Measurements from ENCODE around the gene CTSH. TPM values are rescaled to one million over a fixed set of nuclear protein-coding genes. Genes with fewer than 3 reads are reported as not detected.

CTSH gene
- total RNA-seq, 2 donors from 2014 or later = 257 to 415 TPM

DNA sequence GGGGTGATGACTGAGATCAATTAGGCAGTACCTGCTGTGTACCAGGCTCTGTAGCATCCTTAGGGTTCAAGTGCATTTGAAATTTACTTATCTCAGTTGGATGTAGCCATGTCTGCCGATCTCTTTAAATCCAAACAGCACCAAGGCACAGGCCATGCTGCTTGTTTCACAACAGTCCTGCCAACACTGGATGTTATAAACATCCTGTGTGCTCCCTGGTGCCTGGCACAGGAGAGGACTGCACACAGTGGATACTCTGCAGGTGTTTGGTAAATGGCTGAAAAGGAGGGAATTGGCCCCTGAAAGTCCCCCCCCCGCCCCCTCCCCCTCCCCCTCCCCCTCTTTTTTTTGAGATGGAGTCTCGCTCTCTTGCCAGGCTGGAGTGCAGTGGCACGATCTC lies 27.0 kb downstream of the CTSH start:
- no peak for DNase-seq (ENCODE audit: low spot score)
- no peaks in the 10 kb centered on the region for H3K36me3 ChIP-seq
- no peaks in the 10 kb centered on the region for H3K9me3 ChIP-seq
- H3K4me3 ChIP-seq = no peak overlapping the region
- intact Hi-C loops (cut with DNase I) = loop anchor here (10.0 kb wide), 1 partner anchor 267 kb away; no protein-coding TSS in a partner anchor
- no peaks in the 10 kb centered on the region for H3K4me1 ChIP-seq (replicated peaks)
- H3K27ac ChIP-seq = no peak overlapping the region
- 78% methylated on average over 3 of the region's 4 CpGs for WGBS
- no peaks in the 10 kb centered on the region for H3K27me3 ChIP-seq (replicated peaks; ENCODE audit: insufficient read depth)
- TF ChIP-seq CTCF (IDR thresholded peaks at IDR 0.05) (no peak), POLR2A (IDR thresholded peaks at IDR 0.05) (no peak), POLR2AphosphoS5 (IDR thresholded peaks at IDR 0.05) (no peak)

DNA sequence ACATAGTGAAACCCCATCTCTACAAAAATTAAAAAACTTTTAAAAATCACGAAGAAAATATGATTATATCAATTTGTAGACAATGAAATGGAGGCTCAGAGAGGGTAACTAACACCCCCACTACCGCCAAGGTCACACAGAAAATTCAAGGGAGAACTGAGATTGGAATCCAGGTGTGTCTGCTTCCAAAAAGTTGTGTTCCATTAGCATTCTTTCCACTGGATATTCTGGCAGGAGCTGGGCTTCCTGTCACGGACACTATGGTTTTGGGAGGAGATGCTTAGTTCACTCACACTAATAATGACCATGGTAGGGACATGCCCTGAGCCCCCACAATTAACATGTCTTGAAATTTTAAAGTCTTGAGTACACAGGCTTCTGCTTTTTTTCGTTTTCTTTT lies 28.8 kb downstream of the CTSH start:
- intact Hi-C loops (cut with DNase I) = loop anchor here (10.0 kb wide), 1 partner anchor 269 kb away; no protein-coding TSS in a partner anchor
- no peak for DNase-seq (ENCODE audit: low spot score)
- Histone ChIP-seq H3K27me3 (replicated peaks; ENCODE audit: insufficient read depth) (no peaks in the 10 kb centered on the region), H3K9me3 (no peaks in the 10 kb centered on the region), H3K4me1 (replicated peaks) (no peaks in the 10 kb centered on the region), H3K36me3 (no peaks in the 10 kb centered on the region), H3K27ac (peak overlapping the region; percentile 74 to 81), H3K4me3 (no peak overlapping the region)
- 31% methylated on average over 4 of the region's 4 CpGs for WGBS
- no peak for TF ChIP-seq POLR2A (IDR thresholded peaks at IDR 0.05)
- no peak for TF ChIP-seq CTCF (IDR thresholded peaks at IDR 0.05)
- no peak for TF ChIP-seq POLR2AphosphoS5 (IDR thresholded peaks at IDR 0.05)

- Histone ChIP-seq H3K4me3 (no peak overlapping the region), H3K27ac (peak overlapping the region; percentile 74 to 81), H3K4me1 (replicated peaks) (peaks cover 2% of the 10 kb centered on the region), H3K36me3 (no peaks in the 10 kb centered on the region), H3K9me3 (no peaks in the 10 kb centered on the region), H3K27me3 (replicated peaks; ENCODE audit: insufficient read depth) (no peaks in the 10 kb centered on the region)
- WGBS = 21% methylated on average over 12 of the region's 12 CpGs
- peak; percentile 82 for DNase-seq (ENCODE audit: low spot score)
- TF ChIP-seq POLR2A (IDR thresholded peaks at IDR 0.05) (peak; percentile 23), POLR2AphosphoS5 (IDR thresholded peaks at IDR 0.05) (peak; percentile 89), CTCF (IDR thresholded peaks at IDR 0.05) (peak in 1 of 4 experiments; percentile 7)
- intact Hi-C loops (cut with DNase I) = loop anchor here (10.0 kb wide), 1 partner anchor 269 kb away; no protein-coding TSS in a partner anchor
These were observed 29.3 kb downstream of the CTSH start for GRCh38 chr15:78915341-78916087.

- intact Hi-C loops (cut with DNase I) = loop anchor here (5.0 to 10.0 kb wide), 2 partner anchors 33 to 271 kb away; partner anchors contain the start of gene CTSH
- TF ChIP-seq POLR2AphosphoS5 (IDR thresholded peaks at IDR 0.05) = peak; percentile 68
- TF ChIP-seq CTCF (IDR thresholded peaks at IDR 0.05) = peak; percentile 55 to 92 (median 76)
- peak; percentile 33 for TF ChIP-seq POLR2A (IDR thresholded peaks at IDR 0.05)
- Histone ChIP-seq H3K36me3 (no peaks in the 10 kb centered on the region), H3K9me3 (no peaks in the 10 kb centered on the region), H3K4me3 (no peak overlapping the region), H3K27ac (peak overlapping the region; percentile 74 to 81), H3K27me3 (replicated peaks; ENCODE audit: insufficient read depth) (no peaks in the 10 kb centered on the region), H3K4me1 (replicated peaks) (peaks cover 2% of the 10 kb centered on the region)
- DNase-seq (ENCODE audit: low spot score) = peak; percentile 57
- WGBS = 9% methylated on average over 13 of the region's 13 CpGs
These were observed 30.6 kb downstream of the CTSH start for GRCh38 chr15:78914027-78914764.

Measured in prostate gland (tissue), 2 donors.